HG03045 (cell line): ENCODE data around the gene GLI2.

Experiments used
- ATAC-seq: cut with Tn5 transposase; IDR thresholded peaks from one replicate; pipeline ENCODE4 v1.9.1; 2021; ENCODE audit warnings: mild to moderate bottlenecking, moderate library complexity; ENCODE audit not compliant: unreplicated experiment

GLI2 gene

DNA sequence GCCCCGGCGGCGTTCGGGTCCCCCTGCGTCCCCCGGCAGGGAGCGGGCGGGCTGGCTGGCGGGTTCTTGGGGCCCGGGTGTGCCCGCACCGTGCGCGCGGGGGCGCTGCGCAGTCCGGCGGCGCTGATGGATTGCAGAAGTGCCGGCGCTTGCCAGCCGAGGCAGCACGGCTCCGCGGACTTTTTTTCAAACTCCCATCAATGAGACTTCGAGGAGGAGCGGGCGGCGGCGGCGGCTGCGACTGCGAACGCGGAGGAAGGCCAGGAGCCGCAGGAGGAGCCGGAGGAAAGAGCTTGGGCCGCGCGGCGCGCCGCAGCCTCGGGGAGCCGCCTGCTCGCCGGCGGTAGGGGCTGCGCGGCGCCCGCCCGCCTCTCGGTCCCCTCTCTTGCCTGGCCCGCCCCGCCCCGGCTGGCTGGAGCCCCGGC, at the start of gene GLI2:
TSS of gene GLI2 (plus strand) at position 123 of the 425 bp plus-strand sequence. CDS start 61,453 bp downstream, outside the sequence.
- ATAC-seq = no peak

DNA sequence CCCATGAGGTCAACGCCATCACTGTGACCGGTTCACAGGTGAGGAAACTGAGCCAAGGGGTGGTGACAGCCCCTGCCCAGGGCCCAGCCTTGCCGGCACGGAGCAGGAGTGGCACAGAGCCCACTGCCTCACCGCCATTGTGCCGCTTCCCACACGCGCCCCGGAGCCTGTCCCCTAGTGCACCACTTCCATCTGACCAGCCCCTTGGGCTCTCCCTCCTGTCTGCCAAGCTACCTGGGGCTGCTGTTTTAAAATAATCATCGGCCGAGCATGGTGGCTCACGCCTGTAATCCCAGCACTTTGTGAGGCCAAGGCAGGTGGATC, 49.7 kb upstream of the GLI2 start:
- ATAC-seq = no peak

DNA sequence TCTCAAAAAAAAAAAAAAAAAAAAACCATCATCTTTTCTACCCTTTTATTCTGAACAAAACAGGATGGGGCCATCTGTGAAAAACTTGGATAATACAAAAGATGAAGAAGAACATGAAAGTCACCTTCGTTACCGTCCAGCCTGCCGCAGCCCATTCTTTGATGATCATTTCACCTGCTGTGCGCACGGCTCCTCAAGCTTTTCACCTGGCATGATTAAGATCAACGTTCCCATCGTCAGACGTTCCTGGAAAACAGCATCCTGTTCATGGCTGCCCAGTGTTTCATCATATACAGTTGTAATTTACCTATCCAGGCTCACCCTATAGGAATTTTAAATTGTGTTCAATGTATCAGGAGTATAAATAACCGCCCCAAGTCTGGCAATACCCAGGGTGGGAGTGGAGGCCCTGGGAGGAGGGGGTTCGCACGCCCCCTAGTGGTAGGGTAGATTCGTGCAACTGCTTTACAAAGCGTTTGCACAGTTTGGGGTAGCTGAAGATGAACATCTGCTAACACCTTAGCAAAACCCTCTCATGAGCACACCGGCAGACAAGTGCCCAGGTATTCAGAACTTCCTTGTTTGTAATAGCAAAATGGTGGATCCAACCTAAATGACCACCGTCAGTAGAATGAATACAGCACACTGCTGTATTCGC, 49.0 kb upstream of the GLI2 start:
- no peak for ATAC-seq

DNA sequence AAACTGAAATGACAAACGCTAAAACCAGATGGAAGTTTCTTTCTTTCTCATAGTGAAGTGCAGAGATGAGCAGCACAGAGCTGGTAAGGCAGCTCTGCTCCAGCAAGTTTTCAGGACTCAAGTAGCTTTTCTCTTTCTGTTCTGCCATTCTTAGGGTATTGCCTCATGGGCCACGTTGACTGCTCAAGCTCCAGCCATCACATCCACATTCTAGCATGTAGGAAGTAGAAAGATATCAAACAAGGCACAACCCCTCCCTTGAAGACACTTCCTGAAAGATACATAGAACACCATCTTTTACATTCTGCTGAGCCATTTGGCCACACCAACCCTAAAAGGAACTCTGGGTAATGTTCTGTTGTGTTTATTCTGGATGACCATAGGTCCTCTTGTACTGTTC, 48.5 kb upstream of the GLI2 start:
- no peak for ATAC-seq

DNA sequence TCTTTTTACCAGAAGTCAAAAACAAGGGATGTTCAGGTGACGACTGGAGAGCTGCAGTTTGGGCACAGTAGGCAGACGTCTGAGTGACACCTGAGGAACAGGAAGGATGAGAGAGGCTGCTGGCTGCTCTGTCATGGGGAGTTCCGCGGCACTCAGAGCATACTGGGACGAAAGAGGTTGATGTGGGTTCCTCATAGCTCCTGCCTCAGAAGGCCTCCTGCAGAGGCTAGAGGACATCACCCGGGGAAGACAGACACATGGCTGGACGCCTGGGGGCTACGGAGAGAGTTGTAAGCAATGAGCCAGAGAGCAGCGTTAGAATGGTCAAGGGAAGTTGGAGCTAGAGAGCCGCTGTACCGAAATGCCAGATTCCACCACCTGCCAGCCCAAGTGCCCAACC, 45.1 kb upstream of the GLI2 start:
- ATAC-seq = no peak

DNA sequence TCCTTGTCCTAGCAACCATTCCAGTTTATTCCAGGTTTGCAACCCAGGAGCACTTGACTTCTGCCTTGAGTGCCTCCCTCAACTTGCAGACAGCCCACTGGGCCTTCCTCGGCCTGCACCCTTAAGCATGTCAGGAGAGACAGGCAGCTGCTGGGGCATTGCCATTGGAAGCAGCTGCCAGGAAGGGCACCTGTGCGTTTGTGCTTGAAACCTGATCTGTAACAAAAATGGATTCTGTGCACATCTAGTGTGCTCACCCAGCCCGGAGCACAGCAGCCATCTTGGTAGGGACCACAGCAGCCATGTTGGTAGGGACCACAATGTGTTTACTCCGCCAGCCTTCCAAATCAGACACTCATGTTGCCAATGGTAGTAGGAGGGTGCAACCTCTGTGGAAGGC, 44.3 kb upstream of the GLI2 start:
- ATAC-seq = no peak

DNA sequence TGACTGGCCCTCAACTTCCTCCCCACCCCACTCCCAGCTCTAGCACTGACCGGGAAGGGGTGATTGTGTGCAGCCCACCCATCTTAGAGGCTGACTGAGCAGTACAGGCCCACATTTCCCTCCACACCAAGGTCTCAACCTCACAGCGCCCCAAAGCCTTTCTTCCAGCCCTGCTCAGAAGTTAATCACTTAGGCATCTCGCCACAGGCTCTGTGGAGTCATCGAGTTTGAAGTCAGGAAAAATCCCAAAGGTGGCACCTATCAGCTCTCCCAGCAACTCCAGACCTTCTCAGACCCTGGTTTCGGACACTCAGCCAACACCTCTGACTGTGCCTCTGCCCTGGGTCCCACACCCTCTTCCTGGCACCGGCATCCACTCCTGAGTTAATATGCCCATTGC, 43.0 kb upstream of the GLI2 start:
- ATAC-seq = no peak

DNA sequence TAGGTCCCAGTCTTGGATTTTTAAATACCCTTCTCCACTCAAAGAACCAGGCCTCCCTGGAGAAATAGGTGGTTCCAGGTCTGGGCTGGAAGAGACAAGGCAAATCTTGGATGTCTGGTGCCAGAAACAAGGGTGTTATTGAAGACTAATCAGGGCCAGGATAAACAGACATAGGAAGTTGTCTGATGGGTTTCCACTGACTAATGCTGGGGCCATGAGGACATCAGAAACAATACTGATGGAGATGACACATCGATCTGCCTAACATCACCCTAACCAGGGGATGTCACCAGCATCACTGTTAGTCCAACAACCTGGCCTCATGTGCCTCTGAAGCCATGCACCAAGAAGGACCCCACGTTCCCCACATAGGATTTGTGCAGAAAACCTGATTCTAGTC, 42.5 kb upstream of the GLI2 start:
- ATAC-seq = no peak

DNA sequence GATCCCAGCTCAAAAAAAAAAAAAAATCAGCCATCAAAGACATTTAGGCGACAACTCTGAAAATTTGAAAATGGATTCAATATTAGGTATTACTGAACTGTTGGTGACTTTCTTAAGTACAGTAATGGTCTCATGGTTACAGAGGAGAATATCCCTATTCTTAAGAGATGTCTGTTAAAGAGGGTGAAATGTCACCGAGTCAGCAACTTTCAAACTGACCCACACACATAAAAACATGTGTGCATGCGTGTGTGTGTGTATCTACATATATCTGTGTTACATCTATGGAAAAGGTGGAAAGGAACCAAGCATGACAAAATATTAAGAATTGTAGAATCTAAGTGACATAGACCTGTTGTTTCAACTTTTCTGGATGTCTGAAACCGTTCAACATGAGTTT, 41.6 kb upstream of the GLI2 start:
- ATAC-seq = no peak

DNA sequence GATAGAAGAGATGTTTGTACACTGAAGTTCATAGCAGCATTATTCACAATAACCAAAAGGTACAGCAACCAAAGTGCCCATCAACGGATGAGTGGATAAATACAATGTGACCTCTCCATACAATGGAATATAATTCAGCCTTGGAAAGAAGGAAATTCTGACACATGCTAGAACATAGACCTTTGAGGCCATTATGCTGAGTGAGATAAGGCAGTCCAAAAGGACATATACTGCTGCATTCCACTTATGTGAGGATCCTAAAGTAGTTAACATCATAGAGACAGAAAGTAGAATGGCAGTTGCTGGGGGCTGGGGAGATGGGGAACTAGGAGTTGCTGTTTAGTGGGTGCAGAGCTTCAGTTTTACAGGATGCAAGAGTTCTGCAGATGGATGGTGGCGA, 38.2 kb upstream of the GLI2 start:
- no peak for ATAC-seq

DNA sequence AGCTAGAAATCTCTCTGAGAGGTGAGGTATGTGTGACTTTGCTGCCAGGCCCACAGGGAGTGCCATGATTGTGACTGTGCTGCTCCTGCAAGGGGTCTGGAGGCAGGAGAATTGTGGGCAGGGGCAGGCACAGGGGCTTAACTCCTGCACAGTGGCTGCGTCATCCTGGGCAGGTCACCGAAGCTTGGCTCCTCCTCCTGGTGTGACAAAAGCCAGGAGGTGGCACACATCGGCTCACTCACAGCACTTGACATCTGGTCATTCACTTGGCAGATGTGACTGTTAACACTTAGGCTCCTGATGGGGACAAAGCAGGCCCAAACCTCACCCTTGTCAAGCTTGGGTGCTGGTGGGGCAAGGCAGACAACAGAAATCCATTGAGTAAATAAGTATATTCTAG, 36.4 kb upstream of the GLI2 start:
- ATAC-seq = no peak

DNA sequence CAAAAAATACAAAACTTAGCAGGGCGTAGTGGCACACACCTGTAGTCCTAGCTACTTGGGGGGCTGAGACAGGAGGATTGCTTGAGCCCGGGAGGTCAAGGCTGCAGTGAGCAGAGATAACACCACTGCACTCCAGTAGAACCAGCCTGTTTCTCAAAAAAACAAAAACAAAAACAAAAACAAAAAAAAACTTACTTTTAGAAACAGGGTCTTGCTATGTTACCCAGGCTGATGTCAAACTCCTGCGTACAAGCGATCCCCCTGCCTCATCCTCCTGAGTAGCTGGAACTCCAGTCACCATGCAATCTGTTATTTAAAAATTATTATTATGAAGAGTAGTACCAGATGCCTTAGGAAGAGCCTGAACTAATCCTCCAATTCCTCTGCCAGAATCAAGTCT, 35.0 kb upstream of the GLI2 start:
- ATAC-seq = no peak

DNA sequence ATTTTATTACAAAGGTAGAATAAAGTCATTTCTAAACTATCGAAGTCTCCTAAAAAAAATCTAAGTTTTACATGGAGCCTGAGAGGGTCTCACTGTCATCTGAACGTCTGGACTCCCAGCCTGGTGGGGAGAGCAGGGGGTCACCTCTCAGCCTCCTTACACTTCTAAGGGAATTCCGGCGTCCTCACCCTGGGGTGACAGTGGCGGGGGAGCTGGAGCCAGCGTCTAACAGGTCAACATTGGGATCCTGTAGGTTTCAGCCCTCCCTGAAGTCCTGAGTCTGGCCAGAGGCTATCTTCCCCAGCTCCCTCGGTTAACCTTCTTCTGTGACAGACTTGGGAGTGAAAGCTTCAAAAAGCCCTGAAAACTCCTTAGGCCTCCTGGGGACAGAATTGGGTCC, 34.6 kb upstream of the GLI2 start:
- no peak for ATAC-seq

DNA sequence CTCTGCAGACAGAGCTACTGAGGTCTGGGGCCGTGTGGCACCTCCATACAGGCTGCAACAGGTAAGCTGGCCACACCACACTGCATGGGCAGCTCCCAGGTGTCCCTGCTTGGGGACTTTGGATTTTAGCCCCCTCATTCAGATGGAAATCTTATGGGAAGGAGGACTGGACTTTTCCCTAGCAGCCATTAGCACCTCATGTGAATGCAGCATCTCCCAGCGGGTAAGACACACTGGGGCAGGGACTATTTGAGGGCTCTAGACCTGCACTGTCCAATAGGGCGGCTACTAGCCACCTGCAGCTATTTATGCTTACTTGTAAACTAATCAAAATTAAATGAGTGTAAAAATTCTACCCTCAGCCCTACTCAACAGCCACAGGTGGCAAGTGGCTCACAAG, 34.2 kb upstream of the GLI2 start:
- no peak for ATAC-seq

DNA sequence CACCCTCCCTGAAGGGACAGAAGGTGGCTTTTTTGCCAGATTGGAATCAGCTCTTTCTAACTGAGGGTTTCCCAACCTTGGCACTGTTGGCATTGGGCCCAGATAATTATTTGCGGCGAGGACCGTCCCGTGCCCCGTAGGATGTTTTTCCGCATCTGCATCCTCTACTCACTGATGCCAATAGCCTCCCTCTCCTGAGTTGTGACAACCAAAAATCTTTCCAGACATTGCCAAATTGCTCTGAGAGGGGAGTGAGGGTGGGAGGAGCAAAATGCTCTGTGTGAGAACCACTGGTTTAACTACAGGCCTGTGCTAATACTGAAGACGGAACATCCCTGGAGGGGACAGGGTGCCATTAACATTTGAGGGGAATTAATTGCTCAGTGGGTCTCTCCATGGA, 33.6 kb upstream of the GLI2 start:
- ATAC-seq = no peak

DNA sequence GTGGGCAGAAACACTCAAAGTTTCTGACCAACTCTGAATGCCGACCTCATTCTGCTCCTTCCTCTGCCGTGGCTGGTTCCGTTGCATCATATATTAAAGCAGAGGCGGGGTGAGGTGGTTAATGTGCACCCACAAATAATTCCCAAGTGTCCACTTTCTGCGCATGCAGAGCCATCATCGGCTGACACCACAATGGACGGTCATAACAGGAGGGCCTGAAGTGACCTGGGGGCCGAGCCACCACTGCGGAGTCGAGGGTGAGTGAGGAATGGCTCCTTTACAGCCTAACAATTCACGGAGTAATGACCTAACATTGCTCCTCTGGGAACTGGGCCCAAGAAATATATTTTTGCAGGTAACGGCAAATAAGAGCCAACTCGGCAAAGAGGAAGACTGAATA, 32.9 kb upstream of the GLI2 start:
- ATAC-seq = no peak

DNA sequence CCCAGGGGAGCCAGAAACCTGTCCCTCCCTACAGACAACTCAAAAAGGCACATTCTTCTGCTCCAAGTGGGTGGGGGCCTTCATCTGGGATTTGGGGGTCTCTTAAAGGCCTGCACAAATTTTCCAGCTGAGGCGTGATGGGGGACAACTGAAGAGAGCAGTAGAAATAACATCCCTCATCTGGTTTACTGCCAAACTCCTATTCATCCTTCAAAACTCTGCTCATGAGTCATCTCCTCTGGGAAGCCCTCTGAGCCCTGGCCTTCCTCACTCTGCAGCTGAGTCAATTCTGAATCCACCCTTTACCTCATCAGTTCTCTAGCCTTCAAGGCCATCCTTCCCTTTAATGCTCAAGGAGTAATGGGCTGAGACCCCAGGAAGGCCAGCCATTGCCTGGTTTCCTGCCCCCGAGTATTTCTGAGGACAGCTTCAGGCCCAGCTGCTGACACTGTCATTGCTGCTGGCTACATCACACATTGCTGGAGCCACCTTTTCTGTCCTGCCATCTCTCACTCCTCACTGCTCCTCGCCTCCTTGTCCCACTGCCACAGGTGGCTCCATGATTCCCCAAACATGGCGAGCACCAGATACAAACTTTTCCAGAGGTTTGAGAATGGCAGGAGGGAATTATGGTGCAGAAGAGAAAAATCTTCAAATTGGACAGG, 32.2 kb upstream of the GLI2 start:
- no peak for ATAC-seq

DNA sequence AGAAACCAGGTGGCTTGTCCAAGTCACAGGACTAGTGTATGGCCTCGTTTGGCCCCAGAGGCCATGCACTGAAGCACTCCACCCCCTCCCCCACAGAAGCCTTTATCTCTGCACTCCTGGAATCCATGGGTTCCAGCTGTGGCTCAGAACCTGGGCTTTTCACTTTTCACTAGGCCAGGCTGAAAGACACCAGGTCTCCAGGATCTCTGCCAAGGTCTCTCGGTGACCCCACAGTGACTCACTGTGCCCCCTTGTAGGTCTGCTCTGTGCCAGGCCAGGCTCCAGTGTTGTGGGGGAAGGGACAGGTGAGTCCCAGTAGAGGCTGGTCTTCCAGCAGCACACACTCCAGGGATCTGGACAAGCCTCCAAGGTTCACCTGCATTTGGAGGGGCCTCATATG, 31.0 kb upstream of the GLI2 start:
- ATAC-seq = no peak

DNA sequence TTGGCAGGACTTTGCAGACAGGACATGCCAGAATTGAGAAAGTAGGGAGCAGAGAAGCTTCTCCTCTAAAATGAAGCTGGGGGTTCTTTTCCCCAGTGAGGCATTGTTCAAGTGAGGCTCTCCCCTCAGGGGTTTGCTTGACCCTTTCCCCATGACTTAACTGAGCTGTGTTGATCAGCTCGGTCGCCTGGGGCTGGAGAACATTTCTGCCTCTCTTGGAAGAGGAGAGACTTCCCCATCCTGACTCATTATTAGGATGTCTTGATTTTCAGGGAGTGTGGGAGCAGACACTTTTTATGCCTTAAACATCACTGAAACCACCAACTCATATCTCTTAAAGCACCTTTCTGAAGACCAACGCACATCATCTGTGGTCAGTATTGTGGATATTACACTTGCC, 27.9 kb upstream of the GLI2 start:
- ATAC-seq = no peak

DNA sequence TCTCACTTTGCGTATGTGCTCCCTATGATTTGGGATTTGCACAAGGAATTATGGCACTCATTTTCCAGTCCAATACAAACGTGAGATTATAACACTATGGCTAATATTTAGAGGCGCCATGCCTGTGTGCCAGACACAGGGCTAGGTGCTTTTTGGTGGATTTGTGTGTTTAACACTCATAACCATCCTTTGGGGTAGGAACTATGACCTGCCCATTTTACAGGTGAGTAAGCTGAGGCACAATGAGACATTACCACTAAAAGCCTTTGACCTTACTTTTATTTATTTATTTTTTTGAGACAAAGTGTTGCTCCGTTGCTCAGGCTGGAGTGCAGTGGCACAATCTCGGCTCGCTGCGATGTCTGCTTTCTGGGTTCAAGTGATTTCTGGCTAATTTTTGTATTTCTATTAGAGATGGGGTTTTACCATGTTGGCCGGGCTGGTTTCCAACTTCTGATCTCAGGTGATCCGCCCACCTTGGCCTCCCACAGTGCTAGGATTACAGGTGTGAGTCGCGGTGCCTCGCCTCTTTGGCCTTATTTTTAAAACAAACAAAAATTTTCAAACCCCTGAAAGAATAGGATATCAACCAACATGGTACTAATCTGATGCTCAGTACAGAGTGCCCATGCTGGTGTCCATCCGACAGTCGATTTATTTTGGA, 26.6 kb upstream of the GLI2 start:
- no peak for ATAC-seq

DNA sequence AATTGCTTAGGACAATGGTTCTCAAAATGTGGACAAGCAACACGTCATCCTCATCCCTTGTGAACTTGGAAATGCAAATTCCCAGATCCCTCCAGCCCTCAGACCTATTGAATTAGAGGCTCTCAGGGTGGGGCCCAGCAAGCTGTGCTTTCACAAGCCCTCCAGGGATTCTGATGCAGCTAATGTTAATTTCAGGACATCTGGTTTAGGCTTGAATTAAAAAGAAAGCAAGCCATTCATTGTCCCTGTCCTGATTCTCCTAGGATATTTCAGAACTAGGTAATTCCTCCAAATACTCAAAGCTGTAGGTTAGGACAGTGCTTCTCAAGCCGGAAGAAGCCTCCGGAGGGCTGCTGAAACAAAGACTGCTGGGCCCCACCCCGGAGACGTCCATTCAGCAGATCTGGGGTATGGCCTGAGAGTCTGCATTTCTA, 26.0 kb upstream of the GLI2 start:
- ATAC-seq = no peak

DNA sequence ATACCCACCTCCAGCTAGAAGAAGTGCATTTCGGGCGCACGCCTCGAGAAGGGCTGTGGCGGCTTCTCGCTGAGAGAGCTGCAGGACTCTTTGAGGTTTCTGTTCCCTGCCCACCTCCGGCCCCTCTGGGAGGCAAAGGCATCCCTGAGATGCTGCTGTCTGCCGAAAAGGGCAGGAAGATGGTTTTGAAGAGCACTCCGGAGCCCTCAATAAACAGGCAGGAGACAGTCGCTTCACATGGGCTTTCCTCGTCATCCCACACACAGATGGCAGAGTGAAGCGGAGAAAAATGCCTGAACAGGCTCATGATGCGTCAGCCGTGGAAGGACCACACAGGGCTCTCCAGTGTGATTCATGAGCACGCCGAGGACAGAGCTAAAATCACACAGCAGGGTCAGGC, 25.4 kb upstream of the GLI2 start:
- ATAC-seq = no peak

DNA sequence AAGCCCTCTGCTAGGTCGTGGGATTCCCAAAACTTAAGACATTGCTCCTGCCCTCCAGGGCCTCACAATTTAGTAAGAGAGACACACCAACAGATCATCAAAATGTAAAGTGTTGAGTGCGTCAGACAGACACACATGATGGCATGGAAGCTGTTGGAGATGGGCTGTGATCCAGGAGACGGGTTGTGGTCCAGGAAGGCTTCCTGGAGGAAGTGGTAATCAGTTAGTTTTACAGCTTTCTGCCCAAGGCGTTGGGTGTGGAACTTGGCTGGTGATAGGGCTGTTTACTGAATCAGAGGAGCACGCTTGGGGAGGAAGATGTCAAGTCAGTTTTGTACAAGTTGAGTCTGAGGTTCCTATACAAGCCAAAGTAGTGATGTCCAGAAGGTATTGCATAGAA, 24.0 kb upstream of the GLI2 start:
- ATAC-seq = no peak
